DOHH2 (cell line): ENCODE results near the gene NR4A3.

Experiments used
- H3F3A ChIP-seq: fragments of 200-600 bp; sonication (generic), shearing (Covaris generic); 2 replicates; pipeline ENCODE4 v1.6.0; 2016; ENCODE audit warnings: antibody characterized with exemption, mild to moderate bottlenecking; ENCODE audit not compliant: control insufficient read depth, insufficient read depth
- H3K27ac ChIP-seq: fragments of 200-600 bp; sonication (generic); 2 replicates; pipeline ENCODE4 v1.5.1; 2014; ENCODE audit warnings: low read depth, mild to moderate bottlenecking, low read length, moderate library complexity
- H3K27me3 ChIP-seq: fragments of 200-600 bp; sonication (generic); 2 replicates; pipeline ENCODE4 v1.6.1; 2014; ENCODE audit warnings: mild to moderate bottlenecking, low read length, mixed read lengths; ENCODE audit not compliant: control insufficient read depth
- H3K36me3 ChIP-seq: fragments of 200-600 bp; sonication (generic); 2 replicates; pipeline ENCODE4 v1.6.1; 2014; ENCODE audit warnings: mild to moderate bottlenecking, low read length, moderate library complexity, mixed read lengths; ENCODE audit not compliant: control insufficient read depth
- H3K4me1 ChIP-seq: fragments of 200-600 bp; sonication (generic); 2 replicates; pipeline ENCODE4 v1.6.1; 2014; ENCODE audit warnings: mild to moderate bottlenecking, low read length, mixed read lengths; ENCODE audit not compliant: control insufficient read depth
- H3K4me2 ChIP-seq: fragments of 200-600 bp; sonication (generic); 2 replicates; pipeline ENCODE4 v1.6.0; 2014; ENCODE audit warnings: mild to moderate bottlenecking, low read length, moderate library complexity
- H3K4me3 ChIP-seq: fragments of 200-600 bp; sonication (generic); 2 replicates; pipeline ENCODE4 v1.5.1; 2014; ENCODE audit warnings: mild to moderate bottlenecking, low read length, mixed read lengths
- H3K79me2 ChIP-seq: fragments of 200-600 bp; sonication (generic); 2 replicates; pipeline ENCODE4 v1.6.1; 2014; ENCODE audit warnings: mild to moderate bottlenecking, low read length, mixed read lengths; ENCODE audit not compliant: control insufficient read depth
- H3K9me2 ChIP-seq: fragments of 200-600 bp; sonication (generic); replicated peaks from 2 replicates; pipeline ENCODE4 v1.6.1; 2014; ENCODE audit warnings: mild to moderate bottlenecking, low read length, mixed read lengths; ENCODE audit not compliant: control insufficient read depth
- H3K9me3 ChIP-seq: fragments of 200-600 bp; sonication (generic); 2 replicates; pipeline ENCODE4 v1.6.1; 2014; ENCODE audit warnings: antibody characterized with exemption, low read length, mixed read lengths; ENCODE audit not compliant: control insufficient read depth, insufficient read depth
- H4K20me1 ChIP-seq: fragments of 200-600 bp; sonication (generic); 2 replicates; pipeline ENCODE4 v1.6.0; 2014; ENCODE audit warnings: low read depth, mild to moderate bottlenecking, antibody characterized with exemption, low read length, moderate library complexity; ENCODE audit not compliant: control insufficient read depth, insufficient read depth
- EZH2phosphoT487 ChIP-seq: fragments of 200-600 bp; sonication (generic); IDR thresholded peaks from 2 replicates; pipeline ENCODE4 v1.6.1; 2017; ENCODE audit warnings: borderline replicate concordance, mild to moderate bottlenecking, antibody characterized with exemption, low read length, moderate library complexity, mixed read lengths
- TF ChIP-seq, protein P1 (sequence below): fragments of 200-600 bp; sonication (generic); IDR thresholded peaks from one replicate; pipeline ENCODE4 v1.5.1; 2014; ENCODE audit warnings: antibody characterized with exemption, mild to moderate bottlenecking, low read depth, low read length; ENCODE audit not compliant: poor library complexity, severe bottlenecking

Gene NR4A3

DNA sequence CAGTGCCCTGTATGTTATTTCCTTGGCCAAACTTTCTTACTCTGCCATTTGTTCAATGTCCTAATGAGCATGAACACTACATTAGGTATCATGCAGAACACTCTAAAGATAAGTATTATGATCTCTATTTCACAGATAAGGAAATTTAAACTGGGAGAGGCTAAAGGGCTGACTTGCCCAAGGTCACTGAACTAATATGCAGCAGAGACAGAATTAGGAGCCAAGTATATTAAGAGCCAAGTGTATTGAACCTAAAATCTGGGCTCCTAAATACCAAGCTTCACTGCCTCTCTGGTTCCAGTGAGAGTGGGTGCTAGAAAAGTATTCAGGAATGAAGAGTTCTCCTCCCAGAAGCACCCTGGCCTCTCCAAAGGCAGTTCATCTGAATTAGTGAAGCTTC lies 13.5 kb downstream of the NR4A3 start:
- peaks cover 19% of the 10 kb centered on the region for H3K27me3 ChIP-seq
- no peak overlapping the region for H3K4me2 ChIP-seq
- H3K4me3 ChIP-seq = no peak overlapping the region
- H3K27ac ChIP-seq = no peak overlapping the region
- no peaks in the 10 kb centered on the region for H3K79me2 ChIP-seq
- no peak for TF ChIP-seq EZH2phosphoT487
- TF ChIP-seq, protein P1, sequence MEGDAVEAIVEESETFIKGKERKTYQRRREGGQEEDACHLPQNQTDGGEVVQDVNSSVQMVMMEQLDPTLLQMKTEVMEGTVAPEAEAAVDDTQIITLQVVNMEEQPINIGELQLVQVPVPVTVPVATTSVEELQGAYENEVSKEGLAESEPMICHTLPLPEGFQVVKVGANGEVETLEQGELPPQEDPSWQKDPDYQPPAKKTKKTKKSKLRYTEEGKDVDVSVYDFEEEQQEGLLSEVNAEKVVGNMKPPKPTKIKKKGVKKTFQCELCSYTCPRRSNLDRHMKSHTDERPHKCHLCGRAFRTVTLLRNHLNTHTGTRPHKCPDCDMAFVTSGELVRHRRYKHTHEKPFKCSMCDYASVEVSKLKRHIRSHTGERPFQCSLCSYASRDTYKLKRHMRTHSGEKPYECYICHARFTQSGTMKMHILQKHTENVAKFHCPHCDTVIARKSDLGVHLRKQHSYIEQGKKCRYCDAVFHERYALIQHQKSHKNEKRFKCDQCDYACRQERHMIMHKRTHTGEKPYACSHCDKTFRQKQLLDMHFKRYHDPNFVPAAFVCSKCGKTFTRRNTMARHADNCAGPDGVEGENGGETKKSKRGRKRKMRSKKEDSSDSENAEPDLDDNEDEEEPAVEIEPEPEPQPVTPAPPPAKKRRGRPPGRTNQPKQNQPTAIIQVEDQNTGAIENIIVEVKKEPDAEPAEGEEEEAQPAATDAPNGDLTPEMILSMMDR = no peak
- no peaks in the 10 kb centered on the region for H3K9me2 ChIP-seq
- no peaks in the 10 kb centered on the region for H3K36me3 ChIP-seq
- no peaks in the 10 kb centered on the region for H3K9me3 ChIP-seq
- H4K20me1 ChIP-seq = no peaks in the 10 kb centered on the region
- no peaks in the 10 kb centered on the region for H3F3A ChIP-seq
- H3K4me1 ChIP-seq = peaks cover 10% of the 10 kb centered on the region

DNA sequence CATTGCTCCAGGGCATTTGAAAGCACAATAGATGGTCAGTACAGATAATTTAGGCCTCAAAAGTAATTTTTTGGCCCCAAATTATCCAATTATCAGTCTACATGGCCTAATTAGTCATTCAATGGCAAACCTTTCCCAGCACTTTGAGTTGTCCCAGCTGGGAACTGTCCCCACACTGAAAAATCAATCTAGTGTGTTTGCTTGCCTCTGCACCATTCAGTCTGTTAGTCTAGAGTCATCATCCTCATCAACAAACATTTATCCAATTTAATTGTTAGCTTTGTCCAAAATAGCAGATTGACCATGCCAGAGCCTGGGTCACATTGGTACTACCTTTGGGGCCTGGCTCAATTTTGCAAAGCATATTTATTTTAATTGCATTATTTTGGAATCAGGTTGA lies 13.9 kb downstream of the NR4A3 start:
- Histone ChIP-seq H3K9me2 (no peaks in the 10 kb centered on the region), H3K79me2 (no peaks in the 10 kb centered on the region), H3F3A (no peaks in the 10 kb centered on the region), H3K27ac (no peak overlapping the region), H4K20me1 (no peaks in the 10 kb centered on the region), H3K4me3 (no peak overlapping the region), H3K4me2 (no peak overlapping the region), H3K27me3 (peaks cover 19% of the 10 kb centered on the region), H3K9me3 (no peaks in the 10 kb centered on the region), H3K36me3 (no peaks in the 10 kb centered on the region), H3K4me1 (peaks cover 10% of the 10 kb centered on the region)
- TF ChIP-seq EZH2phosphoT487 = no peak
- TF ChIP-seq, protein P1 = no peak

DNA sequence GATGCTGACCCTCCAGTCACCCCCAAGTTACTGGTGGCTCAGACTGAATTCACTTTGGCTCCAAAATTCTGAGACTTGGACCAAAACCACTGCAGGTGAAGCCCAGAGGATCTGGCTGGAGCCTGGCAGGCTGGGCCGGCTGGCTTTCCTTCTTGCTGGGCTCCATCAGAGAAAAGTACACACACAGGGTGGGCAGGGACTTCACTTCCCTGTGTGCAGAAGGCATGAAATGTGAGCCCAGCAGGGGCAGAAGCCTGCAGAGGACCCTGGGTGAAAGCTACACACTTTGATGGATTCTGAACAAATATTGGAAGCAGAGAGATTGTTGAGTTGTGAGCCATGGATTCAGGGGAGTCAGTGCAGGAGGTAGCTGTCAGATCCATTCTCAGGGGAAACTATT lies 18.4 kb downstream of the NR4A3 start:
- TF ChIP-seq, protein P1 = no peak
- TF ChIP-seq EZH2phosphoT487 = no peak
- H3K9me3 ChIP-seq = no peaks in the 10 kb centered on the region

DNA sequence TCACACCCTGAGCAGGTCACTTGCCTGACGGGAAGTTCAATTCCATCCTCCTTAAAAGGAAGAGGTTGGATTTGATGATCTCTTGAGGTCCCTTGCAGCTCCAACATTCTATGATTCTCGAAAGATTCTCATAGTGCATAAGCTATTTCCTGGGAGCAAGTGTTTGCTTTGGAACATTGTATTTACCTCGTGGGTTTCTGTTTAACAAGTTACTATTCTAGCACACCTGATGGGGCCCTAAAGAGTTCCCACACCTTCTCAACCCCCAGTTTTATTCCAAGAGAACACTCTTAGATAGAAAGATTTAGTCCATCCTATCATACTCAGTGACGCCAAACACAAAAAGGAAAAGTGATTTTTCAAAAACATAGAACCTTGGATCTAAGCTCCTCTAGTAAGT lies 23.4 kb downstream of the NR4A3 start:
- H3K27me3 ChIP-seq = no peaks in the 10 kb centered on the region
- no peaks in the 10 kb centered on the region for H3F3A ChIP-seq
- H3K9me3 ChIP-seq = no peaks in the 10 kb centered on the region
- H3K9me2 ChIP-seq = no peaks in the 10 kb centered on the region
- no peaks in the 10 kb centered on the region for H3K4me1 ChIP-seq
- H3K36me3 ChIP-seq = no peaks in the 10 kb centered on the region
- H3K27ac ChIP-seq = no peak overlapping the region
- H3K79me2 ChIP-seq = no peaks in the 10 kb centered on the region
- no peak overlapping the region for H3K4me2 ChIP-seq
- H3K4me3 ChIP-seq = no peak overlapping the region
- H4K20me1 ChIP-seq = no peaks in the 10 kb centered on the region
- TF ChIP-seq, protein P1 = no peak
- TF ChIP-seq EZH2phosphoT487 = no peak

More for the DNA sequence above, 18.4 kb downstream of the NR4A3 start:
- no peak overlapping the region for H3K4me2 ChIP-seq
- peaks cover 11% of the 10 kb centered on the region for H3K27me3 ChIP-seq
- H3K4me1 ChIP-seq = peaks cover 4% of the 10 kb centered on the region; the same call in 1 of the 2 replicates
- no peaks in the 10 kb centered on the region for H3F3A ChIP-seq
- H3K4me3 ChIP-seq = no peak overlapping the region
- H3K36me3 ChIP-seq = no peaks in the 10 kb centered on the region
- no peaks in the 10 kb centered on the region for H3K79me2 ChIP-seq
- H4K20me1 ChIP-seq = no peaks in the 10 kb centered on the region
- no peak overlapping the region for H3K27ac ChIP-seq
- no peaks in the 10 kb centered on the region for H3K9me2 ChIP-seq
